GM23338 (cell line): ENCODE results near the gene MT2A.

Source experiments
- CTCF ChIP-seq, 2 experiments: fragments of 200-600 bp in 1 of 2; sonication (generic) in 1 of 2; conservative IDR thresholded peaks; 2 replicates each; pipeline versions ENCODE4 v1.5.1 to v1.6.1; 2016 to 2017; ENCODE audit warnings: antibody characterized with exemption in 2 of 2, low read depth in 2 of 2, mild to moderate bottlenecking in 2 of 2, moderate library complexity in 1 of 2
- ETS1 ChIP-seq: IDR thresholded peaks from 2 replicates; pipeline ENCODE4 v1.6.1; 2016; ENCODE audit warnings: antibody characterized with exemption
- JUNB ChIP-seq: IDR thresholded peaks from one replicate; pipeline ENCODE4 v1.6.1; 2016; ENCODE audit warnings: antibody characterized with exemption; ENCODE audit not compliant: unreplicated experiment
- ZNF331 ChIP-seq: fragments of 250-450 bp; sonication (Bioruptor Pico); IDR thresholded peaks from 2 replicates; pipeline ENCODE4 v1.5.0; 2020; ENCODE audit warnings: low read depth, mild to moderate bottlenecking, moderate library complexity

GRCh38 chr16:56615353-56615752, 7.0 kb downstream of the MT2A start:
- TF ChIP-seq JUNB (no peak), CTCF (conservative IDR thresholded peaks at IDR 0.05; ENCODE audit: low read depth in 2 of 2) (no peak), ETS1 (no peak), ZNF331 (no peak)
